NCI-H128 (cell line): Measurements from ENCODE around the gene TTC4.

Experiments used
- DNase-seq: peaks from one replicate; lab custom pipeline; 2025; ENCODE audit not compliant: unreplicated experiment; lab: John Stamatoyannopoulos, UW

Gene TTC4

GRCh38 chr1:54703471-54703870, 12.2 kb upstream of the TTC4 start:
- DNase-seq: no peak

DNA sequence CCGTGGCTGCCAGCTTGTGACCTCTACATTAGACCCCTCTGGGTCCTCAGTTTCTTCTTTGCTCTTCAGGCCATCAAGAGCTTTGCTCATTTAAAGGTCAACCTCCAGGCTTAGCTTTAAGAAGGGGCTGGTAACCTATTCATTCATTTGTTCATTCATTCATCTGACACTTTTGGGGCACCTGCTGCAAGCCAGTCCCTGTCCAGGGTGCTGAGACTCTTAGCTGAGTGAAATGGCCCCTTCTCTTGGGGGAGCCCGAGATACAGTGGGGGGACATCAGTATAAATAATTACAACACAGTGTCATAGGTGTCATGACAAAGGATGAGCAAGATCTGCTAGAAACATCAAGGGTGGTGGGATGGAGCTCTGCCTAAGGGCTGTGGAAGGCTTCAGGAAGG, 10.5 kb upstream of the TTC4 start:
- DNase-seq: no peak

- no peak for DNase-seq
Observed at GRCh38 chr1:54706419-54706818, 9.2 kb upstream of the TTC4 start.

- no peak for DNase-seq
Observed at GRCh38 chr1:54708385-54708784, 7.3 kb upstream of the TTC4 start.

DNA sequence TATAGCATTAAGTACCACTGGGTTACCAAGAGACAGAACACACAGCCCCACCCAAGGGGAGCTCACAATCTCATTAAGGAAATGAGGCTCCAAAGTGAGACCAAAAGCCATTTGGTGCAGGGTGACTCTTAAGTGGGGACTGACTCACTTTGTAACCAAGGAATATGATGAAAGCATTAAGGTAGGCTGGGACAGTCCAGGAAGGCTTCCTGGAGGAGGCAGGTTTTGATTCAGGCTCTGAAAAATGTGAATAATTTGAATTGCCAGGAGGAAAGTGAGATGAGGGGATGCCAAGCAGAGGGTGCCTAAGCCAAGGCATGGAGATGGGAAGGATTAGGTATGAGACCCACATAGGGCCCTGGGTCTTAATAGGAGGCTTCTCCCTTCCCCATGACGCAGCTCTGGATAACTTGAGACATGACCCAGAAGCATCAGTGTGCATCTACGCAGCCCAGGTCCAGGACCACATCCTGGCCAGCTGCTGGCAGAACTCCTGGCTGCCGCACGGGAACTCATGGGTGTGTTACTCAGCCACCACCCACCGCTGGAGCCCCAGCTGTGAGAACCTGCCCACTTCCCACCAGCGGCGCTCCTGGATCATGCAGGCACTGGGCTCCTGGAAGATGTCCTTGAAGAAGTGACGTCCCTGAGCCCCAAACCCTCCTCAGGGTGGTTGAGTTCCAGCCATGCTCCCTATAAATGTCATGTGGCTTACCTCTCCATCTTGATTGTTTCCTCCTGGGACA, 5.9 kb upstream of the TTC4 start:
- no peak for DNase-seq

DNA sequence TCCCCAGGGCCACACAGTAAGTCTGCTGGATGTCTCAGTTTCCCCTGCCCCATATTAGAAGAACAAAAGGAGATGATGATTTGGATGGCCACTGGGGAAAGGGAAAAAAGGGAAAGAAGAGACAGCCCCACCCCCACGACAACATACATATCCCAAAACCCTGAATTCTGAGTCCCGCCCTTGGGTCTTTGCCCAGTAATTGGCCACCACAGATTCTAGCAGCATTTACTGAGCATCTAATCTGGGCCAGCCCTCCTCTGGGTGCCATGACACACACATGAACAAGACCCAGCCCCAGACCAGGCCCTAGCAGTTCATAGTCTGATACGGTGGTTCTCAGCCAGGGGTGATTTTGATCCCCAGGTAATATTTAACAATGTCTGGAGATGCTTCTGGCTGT, 5.2 kb upstream of the TTC4 start:
- DNase-seq: no peak

- DNase-seq: no peak
Observed at GRCh38 chr1:54710841-54711240, 4.8 kb upstream of the TTC4 start.

DNA sequence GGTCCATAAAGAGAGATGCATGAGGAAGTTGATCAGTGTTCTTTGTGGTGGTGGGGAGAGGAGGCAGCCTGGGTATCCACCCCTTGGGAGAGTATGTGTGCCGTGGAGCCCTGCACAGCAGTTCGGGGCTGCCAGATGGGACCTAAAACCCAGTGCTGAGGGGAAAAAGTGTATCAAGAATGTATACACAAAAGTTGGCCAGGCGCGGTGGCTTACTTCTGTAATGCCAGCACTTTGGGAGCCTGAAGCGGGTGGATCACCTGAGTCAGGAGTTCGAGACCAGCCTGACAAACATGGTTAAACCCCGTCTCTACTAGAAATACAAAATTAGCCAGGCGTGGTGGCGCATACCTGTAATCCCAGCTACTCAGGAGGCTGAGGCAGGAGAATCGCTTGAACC, 4.1 kb upstream of the TTC4 start:
- DNase-seq: no peak

DNA sequence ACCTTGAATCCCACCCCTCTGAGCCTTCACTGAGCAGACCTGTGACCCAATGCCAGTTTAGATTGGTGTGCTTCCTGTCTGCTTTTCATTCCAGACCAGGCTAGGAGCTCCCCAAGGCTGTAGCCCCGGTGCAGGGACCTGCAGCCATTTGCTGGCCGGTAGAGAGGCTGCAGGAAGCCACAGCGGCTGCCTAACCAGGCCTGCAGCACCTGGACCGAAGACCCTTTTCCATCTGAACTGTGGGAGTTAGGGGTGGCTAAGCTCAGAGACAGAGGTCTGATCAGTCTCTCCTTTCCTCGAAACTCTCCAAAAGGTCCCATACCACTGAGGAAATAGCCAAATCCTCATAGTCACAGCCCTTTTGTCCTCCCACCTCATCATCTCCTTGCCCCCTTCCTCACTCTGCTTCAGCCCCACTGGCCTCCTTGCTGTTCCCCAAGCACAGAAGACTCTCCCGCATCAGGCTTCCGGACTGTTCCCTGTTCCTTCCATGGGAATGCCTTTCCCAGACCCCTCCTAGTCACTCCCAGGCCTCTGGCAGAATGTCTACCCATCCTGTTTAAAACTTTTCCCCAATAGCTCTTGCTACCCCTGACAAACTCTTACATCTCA, 674 bp upstream of the TTC4 start:
- no peak for DNase-seq

- DNase-seq: no peak
Observed at GRCh38 chr1:54716299-54717047, 812 bp downstream of the TTC4 start.

DNA sequence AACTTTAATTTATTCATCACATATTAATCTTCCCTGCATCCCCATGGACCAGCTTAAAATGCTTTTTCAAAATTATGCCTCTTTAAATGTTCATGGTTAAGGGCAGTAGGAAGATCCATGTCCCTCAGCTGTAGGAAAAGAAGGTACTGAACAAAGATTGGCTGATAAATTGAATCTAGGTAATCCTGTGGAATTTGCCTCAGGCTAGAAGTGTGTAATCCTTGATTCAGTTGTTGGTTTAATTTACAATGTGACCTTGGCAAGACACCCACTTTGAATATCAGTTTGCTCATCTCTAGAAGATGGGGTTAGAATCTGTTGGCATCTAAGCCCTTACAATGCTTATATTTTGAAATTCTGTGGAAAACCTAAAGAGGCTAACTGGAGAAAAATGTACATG, 6.1 kb downstream of the TTC4 start:
- DNase-seq: no peak

DNA sequence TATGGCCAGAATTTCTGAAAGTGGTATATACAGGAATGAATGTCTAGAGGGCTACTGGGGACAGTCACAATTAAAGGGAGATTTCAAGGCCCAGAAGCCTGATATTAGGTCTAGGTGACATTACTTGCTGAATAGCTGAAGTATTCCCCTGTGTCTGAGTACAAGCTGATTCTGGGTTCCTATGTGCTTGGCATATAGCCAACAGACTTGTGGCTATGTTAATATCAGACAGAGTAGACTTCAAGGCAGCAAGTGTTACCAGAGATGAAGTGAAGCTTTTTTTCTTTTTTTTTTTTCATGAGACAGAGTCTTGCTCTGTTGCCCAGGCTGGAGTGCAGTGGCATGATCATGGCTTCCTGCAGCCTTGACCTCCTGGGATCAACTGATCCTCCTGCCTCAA, 8.3 kb downstream of the TTC4 start:
- DNase-seq: no peak

DNA sequence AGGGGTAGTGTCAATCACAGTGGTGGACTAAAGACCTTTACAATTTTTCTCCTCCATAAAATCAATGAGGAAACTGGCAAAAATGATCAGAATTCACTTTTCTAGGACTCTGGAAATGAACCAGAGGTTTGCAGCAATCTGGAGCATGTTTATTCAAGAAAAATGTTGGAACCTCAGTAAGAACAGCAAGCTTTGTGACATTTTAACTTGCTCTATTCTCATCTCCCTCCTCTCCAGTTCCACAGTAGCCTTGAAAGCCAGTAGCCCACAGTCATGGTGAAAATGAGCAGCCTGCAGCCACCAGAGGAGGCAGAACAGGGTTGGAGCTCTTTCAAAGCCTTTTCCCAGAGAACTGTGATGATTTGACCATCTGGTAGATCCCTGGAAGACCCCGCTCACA, 9.1 kb downstream of the TTC4 start:
- DNase-seq: no peak

- DNase-seq: no peak
Observed at GRCh38 chr1:54728027-54728426, 12.4 kb downstream of the TTC4 start.

DNA sequence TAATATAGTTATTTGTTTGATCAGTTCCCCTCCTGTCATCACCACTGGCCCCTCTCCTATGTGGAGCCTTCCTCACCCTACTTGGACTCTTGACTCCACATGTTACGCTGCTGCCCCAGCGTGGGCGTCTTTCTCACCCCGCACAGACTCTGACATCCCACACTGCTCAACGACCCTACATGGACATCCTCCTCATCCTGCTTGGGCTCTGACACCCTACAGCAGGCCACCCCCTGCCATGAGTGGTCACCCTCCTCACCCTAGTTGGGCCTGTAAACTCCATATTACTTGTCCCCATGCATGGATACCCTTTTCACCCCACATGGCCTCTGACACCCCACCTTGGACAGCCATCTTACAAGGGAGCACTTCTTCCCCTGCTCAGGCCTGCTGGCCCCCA, 21.0 kb downstream of the TTC4 start:
- no peak for DNase-seq

DNA sequence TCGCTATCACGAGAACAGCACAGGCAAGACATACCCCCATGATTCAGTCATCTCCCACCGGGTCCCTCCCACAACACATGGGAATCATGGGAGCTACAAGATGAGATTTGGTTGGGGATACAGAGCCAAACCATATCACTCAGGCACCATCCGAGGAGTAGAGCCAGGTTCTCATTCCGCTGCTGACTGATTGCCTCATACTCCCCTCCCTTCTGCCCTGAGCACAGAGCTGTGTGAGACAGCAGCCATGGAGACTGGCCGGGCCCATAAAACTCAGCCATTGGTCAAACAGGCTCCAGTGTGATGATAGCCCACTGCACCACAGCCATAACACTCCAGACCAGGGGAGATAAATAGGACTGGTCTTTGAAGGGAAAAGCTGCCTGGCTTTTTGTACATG, 22.6 kb downstream of the TTC4 start:
- no peak for DNase-seq

GRCh38 chr1:54741531-54741930, 25.9 kb downstream of the TTC4 start:
- DNase-seq: no peak

GRCh38 chr1:54742282-54742681, 26.6 kb downstream of the TTC4 start:
- no peak for DNase-seq

- DNase-seq: no peak
Observed at GRCh38 chr1:54743416-54744226, 28.0 kb downstream of the TTC4 start.

DNA sequence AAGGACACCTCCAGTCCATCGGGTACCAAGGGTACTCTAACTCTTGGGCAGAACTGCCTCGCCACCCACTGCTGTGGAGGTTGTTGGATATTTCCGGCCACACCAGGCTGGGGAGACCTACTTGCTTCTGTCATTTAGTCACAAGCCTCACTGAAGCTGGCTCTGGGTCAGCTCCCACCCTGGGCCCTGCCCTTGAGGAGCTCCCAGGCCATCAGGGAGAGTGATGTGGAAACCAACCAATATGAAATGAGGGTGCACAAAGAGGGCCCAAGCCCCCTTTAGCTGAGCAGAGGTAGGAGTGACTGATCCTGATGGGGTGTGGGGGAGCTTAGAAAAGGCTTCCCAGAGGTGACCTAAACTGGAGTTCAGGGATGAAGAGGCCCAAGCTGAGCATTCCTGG, 29.0 kb downstream of the TTC4 start:
- DNase-seq: no peak

GRCh38 chr1:54745274-54745673, 29.6 kb downstream of the TTC4 start:
- DNase-seq: no peak

GRCh38 chr1:54745864-54746263, 30.2 kb downstream of the TTC4 start:
- no peak for DNase-seq
